ENCODE measurements around the gene EPB41.

DNA sequence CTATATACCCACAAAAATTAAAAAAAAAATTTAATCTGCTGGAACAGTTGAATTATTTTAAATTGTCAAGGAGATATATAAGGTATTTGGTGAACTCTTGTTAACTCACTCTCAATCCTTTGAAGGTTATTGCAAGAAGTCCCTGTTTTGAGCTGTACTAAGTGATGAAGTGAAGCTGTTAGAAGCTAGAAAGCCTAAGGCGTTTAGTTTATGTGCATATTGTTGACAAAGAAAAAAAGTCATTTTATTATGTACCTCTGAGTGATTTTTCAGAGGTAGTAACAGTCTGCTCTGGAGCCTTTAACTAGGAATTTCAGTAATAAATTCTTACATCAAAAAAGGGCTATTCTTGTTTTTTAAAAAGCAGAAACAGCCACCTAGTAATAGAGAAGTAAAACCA lies 149.7 kb downstream of the EPB41 start:
- no peak for TF ChIP-seq TBP (IDR thresholded peaks at IDR 0.05; ENCODE audit: low read depth, low read length)
- no peak for TF ChIP-seq SUZ12 (IDR thresholded peaks at IDR 0.05; ENCODE audit: low read length)
- TF ChIP-seq, protein P1, sequence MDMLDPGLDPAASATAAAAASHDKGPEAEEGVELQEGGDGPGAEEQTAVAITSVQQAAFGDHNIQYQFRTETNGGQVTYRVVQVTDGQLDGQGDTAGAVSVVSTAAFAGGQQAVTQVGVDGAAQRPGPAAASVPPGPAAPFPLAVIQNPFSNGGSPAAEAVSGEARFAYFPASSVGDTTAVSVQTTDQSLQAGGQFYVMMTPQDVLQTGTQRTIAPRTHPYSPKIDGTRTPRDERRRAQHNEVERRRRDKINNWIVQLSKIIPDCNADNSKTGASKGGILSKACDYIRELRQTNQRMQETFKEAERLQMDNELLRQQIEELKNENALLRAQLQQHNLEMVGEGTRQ (IDR thresholded peaks at IDR 0.05; ENCODE audit: low read length) = no peak
- TF ChIP-seq JUN (IDR thresholded peaks at IDR 0.05; ENCODE audit: low read depth, low read length) = no peak
- no peak for TF ChIP-seq POLR2AphosphoS5 (IDR thresholded peaks at IDR 0.05; ENCODE audit: low read depth, low read length)
- no peak for TF ChIP-seq TAF1 (IDR thresholded peaks at IDR 0.05; ENCODE audit: low read depth, low read length)
- TF ChIP-seq, protein P2, sequence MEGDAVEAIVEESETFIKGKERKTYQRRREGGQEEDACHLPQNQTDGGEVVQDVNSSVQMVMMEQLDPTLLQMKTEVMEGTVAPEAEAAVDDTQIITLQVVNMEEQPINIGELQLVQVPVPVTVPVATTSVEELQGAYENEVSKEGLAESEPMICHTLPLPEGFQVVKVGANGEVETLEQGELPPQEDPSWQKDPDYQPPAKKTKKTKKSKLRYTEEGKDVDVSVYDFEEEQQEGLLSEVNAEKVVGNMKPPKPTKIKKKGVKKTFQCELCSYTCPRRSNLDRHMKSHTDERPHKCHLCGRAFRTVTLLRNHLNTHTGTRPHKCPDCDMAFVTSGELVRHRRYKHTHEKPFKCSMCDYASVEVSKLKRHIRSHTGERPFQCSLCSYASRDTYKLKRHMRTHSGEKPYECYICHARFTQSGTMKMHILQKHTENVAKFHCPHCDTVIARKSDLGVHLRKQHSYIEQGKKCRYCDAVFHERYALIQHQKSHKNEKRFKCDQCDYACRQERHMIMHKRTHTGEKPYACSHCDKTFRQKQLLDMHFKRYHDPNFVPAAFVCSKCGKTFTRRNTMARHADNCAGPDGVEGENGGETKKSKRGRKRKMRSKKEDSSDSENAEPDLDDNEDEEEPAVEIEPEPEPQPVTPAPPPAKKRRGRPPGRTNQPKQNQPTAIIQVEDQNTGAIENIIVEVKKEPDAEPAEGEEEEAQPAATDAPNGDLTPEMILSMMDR (IDR thresholded peaks at IDR 0.05; ENCODE audit: control extremely low read depth in 1 of 3, insufficient read depth in 1 of 3, low read depth in 1 of 3, low read length in 3 of 3) = no peak
- no peak for TF ChIP-seq SP1 (IDR thresholded peaks at IDR 0.05; ENCODE audit: low read depth, low read length)
- TF ChIP-seq ZNF274 (IDR thresholded peaks at IDR 0.05; ENCODE audit: borderline replicate concordance, extremely low read depth, low read length) = no peak
- no peak for TF ChIP-seq MAFK (IDR thresholded peaks at IDR 0.05; ENCODE audit: low read depth, low read length)
